SH-SY5Y (cell line): ENCODE measurements around the gene HOXA13.

ENCODE experiments used
- GATA2 ChIP-seq: IDR thresholded peaks from 2 replicates; pipeline ENCODE4 v1.6.1; 2011; ENCODE audit warnings: mild to moderate bottlenecking, low read depth, low read length
- GATA3 ChIP-seq: IDR thresholded peaks from 2 replicates; pipeline ENCODE4 v1.6.1; 2011; ENCODE audit warnings: low read depth, mild to moderate bottlenecking, low read length, moderate library complexity

DNA sequence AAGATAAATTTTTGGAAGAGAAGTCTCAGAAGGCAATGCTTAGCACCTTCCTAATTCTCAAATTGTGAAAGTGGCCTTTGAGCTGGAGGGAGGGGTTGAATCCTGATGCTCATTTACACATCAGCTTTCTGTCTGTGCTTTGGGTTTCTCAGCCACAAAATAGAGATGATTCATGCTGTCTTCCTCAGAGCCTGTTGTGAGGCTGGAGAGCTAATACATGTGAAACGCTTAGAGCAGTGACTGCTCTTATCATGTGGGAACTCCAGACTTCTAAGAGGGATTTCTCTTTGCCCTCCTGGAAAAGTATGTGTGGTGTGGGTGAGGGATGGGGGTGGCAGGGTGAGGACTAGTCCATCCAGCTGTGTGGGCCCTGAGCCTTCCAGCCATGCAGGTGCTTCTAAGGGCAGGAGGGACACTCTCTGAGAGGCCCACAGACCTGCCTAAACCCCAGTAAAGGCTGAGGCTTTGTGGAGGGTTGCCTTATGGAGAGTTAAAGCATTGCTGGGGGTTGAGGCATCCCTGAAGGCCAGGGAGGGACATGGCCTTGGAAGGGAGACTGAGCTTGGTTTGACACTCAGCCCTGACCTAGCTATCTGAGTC is 37.9 kb upstream of the HOXA13 start:
- no peak for TF ChIP-seq GATA3
- no peak for TF ChIP-seq GATA2
